ENCODE data around the gene SLC41A3.

SLC41A3 gene

DNA sequence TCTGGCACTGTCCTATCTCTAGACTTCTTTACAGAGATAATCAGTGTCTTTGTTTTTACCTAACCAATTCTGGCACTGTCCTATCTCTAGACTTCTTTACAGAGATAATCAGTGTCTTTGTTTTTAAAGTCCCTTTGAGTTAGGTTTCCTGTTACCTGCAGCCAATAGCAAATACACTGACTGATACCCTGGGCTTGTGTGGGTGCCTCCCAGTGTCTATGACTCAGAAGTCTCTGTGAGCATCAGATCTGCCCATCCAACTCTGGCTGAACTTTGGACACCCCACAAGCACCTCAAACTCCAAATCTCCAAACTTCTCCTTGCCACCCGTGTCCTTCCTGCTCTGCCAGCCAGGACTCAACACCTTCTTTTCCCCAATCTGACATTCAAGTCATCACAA is 30.4 kb downstream of the SLC41A3 start:
- DNase-seq (ENCODE audit: low spot score), result peak; percentile 22
- TF ChIP-seq CTCF (conservative IDR thresholded peaks at IDR 0.05; ENCODE audit: low read depth), result no peak
- POLR2A ChIA-PET (ENCODE audit: low non-redundant PET), result no interaction called here
- CTCF ChIA-PET, result no interaction called here
- 0 out of 2 replicates have a peak overlapping the region, but pooled peaks have one; percentile 84 for H3K27ac ChIP-seq

DNA sequence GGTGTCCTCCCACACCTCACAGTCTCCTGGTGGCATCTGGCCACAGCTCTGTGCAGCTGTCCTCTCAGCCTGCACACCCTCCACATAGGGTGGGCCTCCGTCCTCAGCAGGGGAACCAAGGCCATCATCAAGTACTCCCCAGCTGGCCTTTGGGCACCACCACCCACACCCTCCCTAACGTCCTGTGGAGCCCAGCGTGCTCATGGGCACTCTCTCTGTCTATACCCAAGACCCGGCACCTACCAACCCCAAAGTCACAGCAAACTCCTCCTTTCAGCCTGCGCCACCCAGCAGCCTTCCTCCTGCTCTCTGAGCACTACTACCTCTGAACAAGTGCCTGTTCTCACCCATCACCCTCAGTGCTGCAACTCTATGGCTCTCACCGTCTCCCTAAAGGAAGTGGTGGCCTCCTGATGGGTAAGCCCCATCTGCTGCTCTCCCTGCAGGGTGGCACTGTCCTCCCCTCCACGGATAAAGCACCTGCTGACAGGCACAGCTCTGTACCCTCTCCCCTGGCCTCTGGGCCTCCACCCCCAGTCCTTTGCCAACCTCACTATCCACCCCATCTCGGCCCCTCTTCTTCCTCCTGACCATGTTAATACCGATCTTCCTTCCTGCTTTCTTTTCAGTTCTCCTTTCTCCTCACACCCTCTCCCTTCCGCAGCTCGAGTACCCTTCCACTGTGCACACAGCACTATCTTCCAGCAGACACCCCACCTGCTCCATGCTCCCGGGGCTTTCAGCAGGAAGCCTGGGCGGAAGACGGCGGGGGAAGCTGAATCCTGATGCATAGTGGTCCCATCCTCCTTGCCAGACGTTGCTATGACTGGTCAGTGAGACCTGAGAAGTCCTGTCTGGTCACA is 31.5 kb downstream of the SLC41A3 start:
- H3K27ac ChIP-seq, result no peak overlapping the region
- no peak for TF ChIP-seq CTCF (conservative IDR thresholded peaks at IDR 0.05; ENCODE audit: low read depth)
- DNase-seq (ENCODE audit: low spot score), result no peak
- ChIA-PET POLR2A (ENCODE audit: low non-redundant PET) (no interaction called here), CTCF (no interaction called here)

GRCh38 chr3:126051741-126052140 is 32.2 kb downstream of the SLC41A3 start:
- TF ChIP-seq CTCF (conservative IDR thresholded peaks at IDR 0.05; ENCODE audit: low read depth), result no peak
- ChIA-PET POLR2A (ENCODE audit: low non-redundant PET) (no interaction called here), CTCF (no interaction called here)
- no peak for DNase-seq (ENCODE audit: low spot score)
- H3K27ac ChIP-seq, result no peak overlapping the region

DNA sequence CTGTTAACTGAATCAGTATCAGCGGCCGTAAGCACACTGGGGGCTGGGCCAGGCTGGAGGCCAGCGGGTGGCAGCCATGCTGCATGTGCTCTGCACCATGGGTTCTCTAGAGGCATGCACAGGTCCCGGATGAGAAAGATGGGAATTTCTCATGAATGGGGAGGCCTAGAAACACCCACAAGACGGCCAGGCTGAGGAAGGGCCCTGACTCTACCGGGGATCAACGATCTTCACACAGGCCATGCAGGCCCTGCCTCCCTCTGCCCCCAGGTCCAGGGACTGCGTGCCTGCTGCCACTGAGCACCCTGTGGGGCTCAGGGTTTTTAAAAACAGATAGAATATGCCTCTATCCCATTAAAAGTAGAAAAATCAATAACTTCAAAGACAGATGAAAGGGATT is 32.7 kb downstream of the SLC41A3 start:
- no peak for DNase-seq (ENCODE audit: low spot score)
- POLR2A ChIA-PET (ENCODE audit: low non-redundant PET), result no interaction called here
- no peak for TF ChIP-seq CTCF (conservative IDR thresholded peaks at IDR 0.05; ENCODE audit: low read depth)
- CTCF ChIA-PET, result no interaction called here
- H3K27ac ChIP-seq, result no peak overlapping the region

DNA sequence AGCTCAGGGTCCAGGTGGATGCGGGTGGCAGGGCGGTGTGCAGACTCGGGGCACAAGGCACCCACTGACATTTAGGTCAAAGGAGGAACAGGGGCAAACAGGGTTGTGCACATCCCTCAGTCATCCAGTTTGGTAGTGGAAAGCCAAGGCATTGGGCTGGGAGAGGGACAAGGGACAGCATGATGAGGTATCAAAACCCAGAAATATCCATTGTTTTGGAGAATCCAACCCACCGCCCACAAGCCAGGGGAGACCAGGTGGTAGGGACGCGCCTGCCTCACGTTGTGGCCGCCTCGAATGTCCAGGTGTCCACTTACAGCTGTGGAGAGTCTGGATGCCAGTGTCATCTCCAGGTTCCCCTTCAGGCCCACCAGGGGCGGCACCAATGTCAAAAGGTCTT is 33.3 kb downstream of the SLC41A3 start:
- H3K27ac ChIP-seq, result no peak overlapping the region
- no peak for TF ChIP-seq CTCF (conservative IDR thresholded peaks at IDR 0.05; ENCODE audit: low read depth)
- DNase-seq (ENCODE audit: low spot score), result no peak
- CTCF ChIA-PET, result no interaction called here
- POLR2A ChIA-PET (ENCODE audit: low non-redundant PET), result no interaction called here

DNA sequence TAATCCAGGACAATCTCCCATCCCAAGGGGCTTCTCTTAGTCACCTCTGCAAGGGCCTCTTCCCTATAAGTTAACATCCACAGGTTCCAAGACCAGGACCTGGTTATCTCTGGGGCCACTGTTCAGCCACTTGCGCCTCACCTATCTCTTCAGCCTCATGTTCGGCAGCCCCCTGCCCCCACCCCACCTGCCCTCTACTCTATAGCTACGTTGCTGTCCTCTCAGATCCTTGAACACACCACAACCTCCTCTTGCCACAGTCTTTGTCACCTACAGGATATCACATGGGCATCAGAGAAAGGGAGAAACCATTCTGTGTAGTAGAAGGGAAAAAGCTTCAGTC is 33.9 kb downstream of the SLC41A3 start:
- no peak overlapping the region for H3K27ac ChIP-seq
- no peak for TF ChIP-seq CTCF (conservative IDR thresholded peaks at IDR 0.05; ENCODE audit: low read depth)
- ChIA-PET POLR2A (ENCODE audit: low non-redundant PET) (no interaction called here), CTCF (no interaction called here)
- no peak for DNase-seq (ENCODE audit: low spot score)
